ENCODE measurements around the gene SPRR3. TPM values are rescaled to one million over a fixed set of nuclear protein-coding genes. Genes with fewer than 3 reads are reported as not detected.

The SPRR3 gene
- polyA plus RNA-seq, 1 experiment = not detected

- POLR2A ChIA-PET = no interaction called here
Measured at GRCh38 chr1:152972196-152972886, 29.2 kb upstream of the SPRR3 start.

GRCh38 chr1:152976688-152977087 is 24.9 kb upstream of the SPRR3 start:
- CTCF ChIA-PET = no interaction called here
- POLR2A ChIA-PET = no interaction called here
- Histone ChIP-seq H3K4me3 (ENCODE audit: low read depth, low read length) (no peak overlapping the region), H3K36me3 (ENCODE audit: control insufficient read depth, insufficient read depth, low read length) (no peaks in the 10 kb centered on the region), H3K27me3 (ENCODE audit: control insufficient read depth, insufficient read depth, low read length) (no peaks in the 10 kb centered on the region)
- TF ChIP-seq, protein P1, sequence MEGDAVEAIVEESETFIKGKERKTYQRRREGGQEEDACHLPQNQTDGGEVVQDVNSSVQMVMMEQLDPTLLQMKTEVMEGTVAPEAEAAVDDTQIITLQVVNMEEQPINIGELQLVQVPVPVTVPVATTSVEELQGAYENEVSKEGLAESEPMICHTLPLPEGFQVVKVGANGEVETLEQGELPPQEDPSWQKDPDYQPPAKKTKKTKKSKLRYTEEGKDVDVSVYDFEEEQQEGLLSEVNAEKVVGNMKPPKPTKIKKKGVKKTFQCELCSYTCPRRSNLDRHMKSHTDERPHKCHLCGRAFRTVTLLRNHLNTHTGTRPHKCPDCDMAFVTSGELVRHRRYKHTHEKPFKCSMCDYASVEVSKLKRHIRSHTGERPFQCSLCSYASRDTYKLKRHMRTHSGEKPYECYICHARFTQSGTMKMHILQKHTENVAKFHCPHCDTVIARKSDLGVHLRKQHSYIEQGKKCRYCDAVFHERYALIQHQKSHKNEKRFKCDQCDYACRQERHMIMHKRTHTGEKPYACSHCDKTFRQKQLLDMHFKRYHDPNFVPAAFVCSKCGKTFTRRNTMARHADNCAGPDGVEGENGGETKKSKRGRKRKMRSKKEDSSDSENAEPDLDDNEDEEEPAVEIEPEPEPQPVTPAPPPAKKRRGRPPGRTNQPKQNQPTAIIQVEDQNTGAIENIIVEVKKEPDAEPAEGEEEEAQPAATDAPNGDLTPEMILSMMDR (IDR thresholded peaks at IDR 0.05; ENCODE audit: insufficient read depth, low read depth, low read length) = no peak
- no peak for DNase-seq (ENCODE audit: low read depth)

More at GRCh38 chr1:152972196-152972886, 29.2 kb upstream of the SPRR3 start:
- TF ChIP-seq, protein P1 (IDR thresholded peaks at IDR 0.05; ENCODE audit: insufficient read depth, low read depth, low read length) = no peak
- no peak overlapping the region for H3K4me3 ChIP-seq (ENCODE audit: low read depth, low read length)
- no peak for DNase-seq (ENCODE audit: low read depth)
- CTCF ChIA-PET = no interaction called here
- H3K27me3 ChIP-seq (ENCODE audit: control insufficient read depth, insufficient read depth, low read length) = no peaks in the 10 kb centered on the region
- no peaks in the 10 kb centered on the region for H3K36me3 ChIP-seq (ENCODE audit: control insufficient read depth, insufficient read depth, low read length)

- POLR2A ChIA-PET = no interaction called here
- Histone ChIP-seq H3K4me3 (ENCODE audit: low read depth, low read length) (no peak overlapping the region), H3K36me3 (ENCODE audit: control insufficient read depth, insufficient read depth, low read length) (no peaks in the 10 kb centered on the region), H3K27me3 (ENCODE audit: control insufficient read depth, insufficient read depth, low read length) (no peaks in the 10 kb centered on the region)
- DNase-seq (ENCODE audit: low read depth) = no peak
- TF ChIP-seq, protein P1 (IDR thresholded peaks at IDR 0.05; ENCODE audit: insufficient read depth, low read depth, low read length) = no peak
- CTCF ChIA-PET = no interaction called here
Measured at GRCh38 chr1:152977614-152978013, 23.9 kb upstream of the SPRR3 start.

DNA sequence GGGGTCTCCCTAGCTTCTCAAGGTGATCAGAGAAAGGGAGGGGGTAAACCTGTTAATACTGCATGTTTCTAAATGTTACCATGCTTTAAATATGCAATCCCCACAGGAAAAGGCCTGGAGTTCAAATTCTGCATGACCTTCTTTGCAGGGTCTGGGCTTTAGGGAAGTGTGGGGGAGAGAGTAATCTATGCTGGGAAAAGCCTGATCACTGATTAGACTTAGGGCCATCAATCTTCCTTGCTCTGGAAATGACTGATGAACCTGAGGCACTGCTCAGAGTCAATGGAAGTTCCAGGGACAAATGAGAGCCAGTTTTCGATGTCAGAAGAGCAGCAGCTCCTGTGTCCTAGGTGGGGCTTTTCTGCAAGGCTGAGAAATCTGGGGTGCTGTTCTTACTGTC is 20.9 kb upstream of the SPRR3 start:
- no peaks in the 10 kb centered on the region for H3K27me3 ChIP-seq (ENCODE audit: control insufficient read depth, insufficient read depth, low read length)
- TF ChIP-seq, protein P1 (IDR thresholded peaks at IDR 0.05; ENCODE audit: insufficient read depth, low read depth, low read length) = no peak
- POLR2A ChIA-PET = no interaction called here
- H3K4me3 ChIP-seq (ENCODE audit: low read depth, low read length) = no peak overlapping the region
- CTCF ChIA-PET = no interaction called here
- DNase-seq (ENCODE audit: low read depth) = no peak
- no peaks in the 10 kb centered on the region for H3K36me3 ChIP-seq (ENCODE audit: control insufficient read depth, insufficient read depth, low read length)

GRCh38 chr1:152981146-152981871 is 20.2 kb upstream of the SPRR3 start:
- H3K36me3 ChIP-seq (ENCODE audit: control insufficient read depth, insufficient read depth, low read length) = no peaks in the 10 kb centered on the region
- CTCF ChIA-PET = no interaction called here
- TF ChIP-seq, protein P1 (IDR thresholded peaks at IDR 0.05; ENCODE audit: insufficient read depth, low read depth, low read length) = no peak
- POLR2A ChIA-PET = no interaction called here
- H3K27me3 ChIP-seq (ENCODE audit: control insufficient read depth, insufficient read depth, low read length) = no peaks in the 10 kb centered on the region
- no peak for DNase-seq (ENCODE audit: low read depth)
- no peak overlapping the region for H3K4me3 ChIP-seq (ENCODE audit: low read depth, low read length)
